HCT116 (cell line): Measurements from ENCODE around the gene EBP.

Experiments
- CEBPB ChIP-seq: IDR thresholded peaks from 2 replicates; pipeline ENCODE4 v1.6.1; 2012; ENCODE audit warnings: low read depth
- CTCF ChIP-seq, 3 experiments: fragments of 200-600 bp in 1 of 3; sonication (generic) in 1 of 3; IDR thresholded peaks in 2 of 3; conservative IDR thresholded peaks in 1 of 3; 2 replicates each; pipeline ENCODE4 v1.5.1; 2012 to 2017; ENCODE audit warnings: low read depth in 2 of 3, low read length in 2 of 3, antibody characterized with exemption in 1 of 3, borderline replicate concordance in 1 of 3, control low read depth in 1 of 3, mild to moderate bottlenecking in 1 of 3, mixed read lengths in 1 of 3, mixed run types in 1 of 3, moderate library complexity in 1 of 3; ENCODE audit not compliant: insufficient read depth in 1 of 3
- EZH2 ChIP-seq: fragments of 200-600 bp; sonication (generic); IDR thresholded peaks from 2 replicates; pipeline ENCODE4 v1.6.1; 2017; ENCODE audit warnings: antibody characterized with exemption, mixed run types
- EZH2phosphoT487 ChIP-seq: fragments of 200-600 bp; IDR thresholded peaks from 2 replicates; pipeline ENCODE4 v1.6.1; 2018; ENCODE audit warnings: antibody characterized with exemption, borderline replicate concordance
- JUND ChIP-seq: IDR thresholded peaks from 2 replicates; pipeline ENCODE4 v1.6.1; 2012
- POLR2A ChIP-seq: IDR thresholded peaks from 2 replicates; pipeline ENCODE4 v1.7.0; 2011; ENCODE audit warnings: borderline replicate concordance; ENCODE audit not compliant: insufficient read depth, insufficient read length; ENCODE audit errors: extremely low read depth
- POLR2AphosphoS5 ChIP-seq: IDR thresholded peaks from 2 replicates; pipeline ENCODE4 v1.6.1; 2011; ENCODE audit warnings: mild to moderate bottlenecking, low read depth, low read length, moderate library complexity
- RAD21 ChIP-seq: IDR thresholded peaks from 2 replicates; pipeline ENCODE4 v1.6.1; 2012; ENCODE audit warnings: low read depth, mild to moderate bottlenecking
- SP1 ChIP-seq: IDR thresholded peaks from 2 replicates; pipeline ENCODE4 v1.6.1; 2012; ENCODE audit warnings: low read depth
- YY1 ChIP-seq: IDR thresholded peaks from 2 replicates; pipeline ENCODE4 v1.6.1; 2011; ENCODE audit warnings: low read length, low read depth, moderate library complexity, mild to moderate bottlenecking; ENCODE audit not compliant: insufficient replicate concordance; ENCODE audit errors: extremely low read depth
- ZBTB33 ChIP-seq: IDR thresholded peaks from 2 replicates; pipeline ENCODE4 v1.6.1; 2011; ENCODE audit warnings: mild to moderate bottlenecking, low read length, moderate library complexity; ENCODE audit not compliant: insufficient replicate concordance; ENCODE audit errors: extremely low read depth

- no peak for TF ChIP-seq CEBPB
- TF ChIP-seq CTCF (IDR thresholded peaks at IDR 0.05 in 2 of 3, conservative IDR thresholded peaks at IDR 0.05 in 1 of 3; ENCODE audit: borderline replicate concordance in 1 of 3, insufficient read depth in 1 of 3, low read depth in 2 of 3, low read length in 2 of 3), result no peak
- no peak for TF ChIP-seq SP1
- no peak for TF ChIP-seq POLR2AphosphoS5
- TF ChIP-seq ZBTB33, result no peak
- no peak for TF ChIP-seq POLR2A
- TF ChIP-seq EZH2, result no peak
- TF ChIP-seq YY1, result no peak
- no peak for TF ChIP-seq JUND
- no peak for TF ChIP-seq EZH2phosphoT487
- TF ChIP-seq RAD21, result no peak
Observed at GRCh38 chrX:48477960-48478755, 43.5 kb upstream of the EBP start.
